Sigmoid colon (tissue), 7 donors: Measurements from ENCODE around the gene PRAC2. TPM values are rescaled to one million over a fixed set of nuclear protein-coding genes. Genes with fewer than 3 reads are reported as not detected.

Experiments
- DNase-seq: peaks from one replicate; pipeline ENCODE4 v3.0.0-alpha.2; 2019
- H3K27ac ChIP-seq, 4 donors: fragments of 200-600 bp; sonication (generic); one replicate each; pipeline ENCODE4 v1.5.1; 2016 to 2019; ENCODE audit warnings: mild to moderate bottlenecking in 1 of 4
- H3K27me3 ChIP-seq, 3 donors: fragments of 200-600 bp; sonication (generic); one replicate each; pipeline ENCODE4 v1.5.1; 2019; ENCODE audit warnings: mild to moderate bottlenecking in 1 of 3
- H3K36me3 ChIP-seq, 4 donors: fragments of 200-600 bp; sonication (generic); one replicate each; pipeline ENCODE4 v1.5.1; 2016 to 2019
- H3K4me1 ChIP-seq, 4 donors: fragments of 200-600 bp; sonication (generic); one replicate each; pipeline ENCODE4 v1.5.1; 2017 to 2019
- H3K4me3 ChIP-seq, 4 donors: fragments of 200-600 bp; sonication (generic); one replicate each; pipeline ENCODE4 v1.5.1; 2017 to 2019; ENCODE audit warnings: mild to moderate bottlenecking in 2 of 4, moderate library complexity in 1 of 4
- H3K9me3 ChIP-seq, 4 donors: fragments of 200-600 bp in 3 of 4; sonication (generic) in 3 of 4; one replicate each; pipeline versions ENCODE4 v1.5.1 to v1.6.1; 2013 to 2019
- EP300 ChIP-seq, 4 donors: sonication (generic); formaldehyde crosslinking; IDR thresholded peaks; one replicate each; pipeline ENCODE4 v1.6.1; 2017; ENCODE audit warnings: antibody characterized with exemption in 4 of 4
- POLR2A ChIP-seq, 2 donors: fragments of 450-650 bp; IDR thresholded peaks; one replicate each; pipeline ENCODE4 v1.6.1; 2016; ENCODE audit warnings: antibody characterized with exemption in 2 of 2, mild to moderate bottlenecking in 2 of 2, moderate library complexity in 2 of 2
- POLR2AphosphoS5 ChIP-seq, 4 donors: sonication (generic); formaldehyde crosslinking; IDR thresholded peaks; one replicate each; pipeline ENCODE4 v1.6.1; 2017; ENCODE audit warnings: antibody characterized with exemption in 4 of 4
- WGBS, 2 donors: extraction: QIAGEN DNeasy Blood & Tissue Kit; methylation state at CpG; one replicate each; pipeline ENCODE4 v1.1.7; 2013; 5-methylcytosine and 5-hydroxymethylcytosine counted together
- intact Hi-C: fragments of 100-400 bp; cut with DNase I; formaldehyde crosslinking; loops from one replicate; pipeline ENCODE4 v1.15.1; 2023
- polyA plus RNA-seq, 3 donors: library from polyadenylated mRNA; stranded (reverse); fragments of 200-250 nt; gene quantifications; one replicate each; pipeline ENCODE4 v1.2.3, GENCODE V29; 2013
- total RNA-seq, 4 donors: library from RNA; depleted of rRNA; stranded (reverse); fragments of >200 nt; gene quantifications; one replicate each; pipeline ENCODE4 v1.1.0, GENCODE V29; 2016
- TF ChIP-seq, protein P1 (sequence below), 4 experiments: fragments of 450-650 bp in 3 of 4; fragments of 200-600 bp in 1 of 4; IDR thresholded peaks; one replicate each; pipeline ENCODE4 v1.5.1; 2016 to 2019; ENCODE audit warnings: antibody characterized with exemption in 4 of 4, mild to moderate bottlenecking in 3 of 4, moderate library complexity in 2 of 4
- donor health status: healthy with polysubstance abuse.
- donor health status: Bipolar disorder and iron deficiency.
- donor health status: healthy.

PRAC2 gene
- 1 to 10 TPM in 1 of 4 donors, not detected in 3; 2.1 TPM for total RNA-seq
- 10 to 100 TPM in 2 of 3 donors, 1 to 10 TPM in 1; 7.2 to 20.3 (median 17.5) TPM for polyA plus RNA-seq

DNA sequence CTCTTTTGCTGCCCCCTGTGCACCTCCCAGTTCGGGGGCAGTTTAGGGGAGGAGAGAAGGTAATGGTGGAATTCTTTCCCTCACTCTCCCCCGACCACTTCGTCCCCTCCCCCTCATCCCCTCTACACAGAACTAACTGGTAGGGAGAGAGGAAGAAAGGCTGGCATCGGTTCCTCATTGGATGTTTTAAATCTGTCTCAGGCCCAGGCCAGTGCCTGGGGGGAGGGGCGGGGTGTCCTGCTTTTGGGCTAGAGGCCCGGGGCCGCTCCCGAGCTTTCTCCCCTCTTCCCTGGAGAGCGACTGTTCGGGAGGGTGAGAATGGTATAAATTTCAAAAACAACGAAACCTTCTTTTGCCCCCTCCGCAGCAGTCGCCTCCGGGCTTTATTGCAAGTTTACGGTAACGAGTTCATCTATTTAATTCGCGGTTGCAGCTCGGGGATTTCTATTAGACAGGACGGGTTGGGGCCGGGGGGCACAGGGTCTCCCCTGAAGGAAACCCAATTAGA, at the start of gene PRAC2:
Gene PRAC2 (plus strand): TSS at position 271 of the 508 bp plus-strand sequence. CDS start 1,226 bp downstream, outside the sequence.
- Histone ChIP-seq H3K27ac (peak within 1 kb of the TSS in 2 of 4 donors; percentile 15 to 17), H3K4me1 (peaks cover 0 to 49% (median 44%) of the 10 kb centered on the region in 4 donors), H3K4me3 (peak within 1 kb of the TSS in 2 of 4 donors; percentile 4 to 8), H3K27me3 (peaks cover 72 to 100% (median 100%) of the 10 kb centered on the region in 3 donors), H3K36me3 (no peaks in the 10 kb centered on the region), H3K9me3 (no peaks in the 10 kb centered on the region)
- intact Hi-C loops: no loop called here
- 4 to 16% methylated on average over 21 of the region's 21 CpGs for WGBS, 2 donors
- TF ChIP-seq POLR2A (IDR thresholded peaks at IDR 0.05) (no peak), POLR2AphosphoS5 (IDR thresholded peaks at IDR 0.05) (no peak), EP300 (IDR thresholded peaks at IDR 0.05) (no peak)
- TF ChIP-seq, protein P1, sequence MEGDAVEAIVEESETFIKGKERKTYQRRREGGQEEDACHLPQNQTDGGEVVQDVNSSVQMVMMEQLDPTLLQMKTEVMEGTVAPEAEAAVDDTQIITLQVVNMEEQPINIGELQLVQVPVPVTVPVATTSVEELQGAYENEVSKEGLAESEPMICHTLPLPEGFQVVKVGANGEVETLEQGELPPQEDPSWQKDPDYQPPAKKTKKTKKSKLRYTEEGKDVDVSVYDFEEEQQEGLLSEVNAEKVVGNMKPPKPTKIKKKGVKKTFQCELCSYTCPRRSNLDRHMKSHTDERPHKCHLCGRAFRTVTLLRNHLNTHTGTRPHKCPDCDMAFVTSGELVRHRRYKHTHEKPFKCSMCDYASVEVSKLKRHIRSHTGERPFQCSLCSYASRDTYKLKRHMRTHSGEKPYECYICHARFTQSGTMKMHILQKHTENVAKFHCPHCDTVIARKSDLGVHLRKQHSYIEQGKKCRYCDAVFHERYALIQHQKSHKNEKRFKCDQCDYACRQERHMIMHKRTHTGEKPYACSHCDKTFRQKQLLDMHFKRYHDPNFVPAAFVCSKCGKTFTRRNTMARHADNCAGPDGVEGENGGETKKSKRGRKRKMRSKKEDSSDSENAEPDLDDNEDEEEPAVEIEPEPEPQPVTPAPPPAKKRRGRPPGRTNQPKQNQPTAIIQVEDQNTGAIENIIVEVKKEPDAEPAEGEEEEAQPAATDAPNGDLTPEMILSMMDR (IDR thresholded peaks at IDR 0.05): no peak
- peak; percentile 54 for DNase-seq

DNA sequence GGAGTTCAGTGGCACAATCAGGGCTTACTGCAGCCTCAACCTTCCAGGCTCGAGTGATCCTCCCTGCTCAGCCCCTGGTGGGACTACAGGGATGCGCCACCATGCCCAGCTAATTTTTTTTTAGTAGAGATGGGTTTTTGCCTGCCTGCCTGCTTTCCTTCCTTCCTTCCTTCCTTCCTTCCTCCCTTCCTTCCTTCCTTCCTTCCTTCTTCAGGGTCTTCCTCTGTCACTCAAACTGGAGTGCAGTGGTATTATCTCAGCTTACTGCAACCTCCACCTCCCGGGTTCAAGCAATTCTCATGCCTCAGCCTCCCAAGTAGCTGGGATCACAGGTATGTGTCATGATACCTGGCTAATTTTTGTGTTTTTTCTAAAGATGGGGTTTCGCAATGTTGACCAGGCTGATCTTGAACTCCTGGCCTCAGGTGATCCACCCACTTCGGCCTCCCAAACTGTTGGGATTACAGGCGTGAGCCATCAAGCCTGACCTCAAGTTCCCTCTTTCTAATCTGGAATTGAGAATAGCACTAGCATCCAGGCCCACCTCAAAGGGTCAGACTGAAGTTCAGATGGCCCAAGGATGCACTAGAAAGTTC, 45.9 kb upstream of the PRAC2 start:
- no peak overlapping the region for H3K27ac ChIP-seq
- intact Hi-C loops: loop anchor here (10.0 kb wide), 1 partner anchor 358 kb away; no protein-coding TSS in a partner anchor
- 80 to 81% methylated on average over 6 of the region's 6 CpGs for WGBS, 2 donors
- TF ChIP-seq EP300 (IDR thresholded peaks at IDR 0.05): no peak
- TF ChIP-seq POLR2A (IDR thresholded peaks at IDR 0.05): no peak
- TF ChIP-seq, protein P1 (IDR thresholded peaks at IDR 0.05): no peak
- TF ChIP-seq POLR2AphosphoS5 (IDR thresholded peaks at IDR 0.05): no peak
- no peak for DNase-seq
- no peak overlapping the region for H3K4me3 ChIP-seq
- H3K4me1 ChIP-seq: peaks cover 0 to 10% (median 8%) of the 10 kb centered on the region in 4 donors
- peaks cover 3 to 33% (median 8%) of the 10 kb centered on the region in 3 donors for H3K27me3 ChIP-seq
- H3K36me3 ChIP-seq: no peaks in the 10 kb centered on the region
- no peaks in the 10 kb centered on the region for H3K9me3 ChIP-seq

DNA sequence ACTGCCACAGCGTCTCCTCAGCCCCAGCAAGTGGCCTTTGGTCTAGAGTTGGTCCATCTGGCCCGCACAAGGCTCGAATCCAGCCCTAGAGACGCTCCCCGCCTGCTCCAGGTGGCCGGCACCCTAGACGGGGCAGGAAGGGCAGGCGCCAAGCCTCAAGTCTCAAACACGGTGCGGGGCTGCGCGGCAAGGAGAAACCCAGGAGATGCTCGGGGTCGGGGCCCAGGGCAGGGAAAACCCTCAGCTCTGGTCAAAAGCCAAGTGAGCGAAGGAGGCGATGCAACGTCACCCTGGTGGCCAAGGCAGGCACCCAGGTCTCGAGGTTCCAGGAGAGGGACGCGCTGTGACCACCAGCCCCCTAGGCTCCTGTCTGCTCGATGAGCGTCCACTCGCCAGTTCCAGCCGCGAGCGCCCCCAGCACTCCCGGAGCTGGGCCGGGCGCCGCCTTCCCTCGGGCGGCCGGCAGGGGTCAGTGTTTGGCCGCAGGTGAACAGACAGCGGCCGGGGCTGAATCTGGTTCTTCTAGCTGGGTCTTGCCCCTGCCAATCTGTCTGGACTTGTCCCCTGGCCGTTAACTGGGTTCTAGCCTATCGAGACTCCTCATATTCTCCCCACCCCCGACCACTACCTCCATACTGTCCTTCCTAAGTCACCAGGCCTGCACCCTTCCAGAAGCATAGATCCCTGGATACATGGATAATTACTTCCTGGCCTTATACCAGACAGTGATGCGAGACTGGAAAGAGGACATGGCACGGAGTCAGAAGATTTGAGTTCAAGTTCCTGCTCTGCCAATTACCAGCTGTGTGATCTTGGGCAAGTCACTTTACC, 44.6 kb upstream of the PRAC2 start:
- intact Hi-C loops: loop anchor here (2.0 to 10.0 kb wide), 3 partner anchors 112 to 356 kb away; no protein-coding TSS in a partner anchor
- WGBS, 2 donors: 10 to 13% methylated on average over 41 of the region's 41 CpGs

DNA sequence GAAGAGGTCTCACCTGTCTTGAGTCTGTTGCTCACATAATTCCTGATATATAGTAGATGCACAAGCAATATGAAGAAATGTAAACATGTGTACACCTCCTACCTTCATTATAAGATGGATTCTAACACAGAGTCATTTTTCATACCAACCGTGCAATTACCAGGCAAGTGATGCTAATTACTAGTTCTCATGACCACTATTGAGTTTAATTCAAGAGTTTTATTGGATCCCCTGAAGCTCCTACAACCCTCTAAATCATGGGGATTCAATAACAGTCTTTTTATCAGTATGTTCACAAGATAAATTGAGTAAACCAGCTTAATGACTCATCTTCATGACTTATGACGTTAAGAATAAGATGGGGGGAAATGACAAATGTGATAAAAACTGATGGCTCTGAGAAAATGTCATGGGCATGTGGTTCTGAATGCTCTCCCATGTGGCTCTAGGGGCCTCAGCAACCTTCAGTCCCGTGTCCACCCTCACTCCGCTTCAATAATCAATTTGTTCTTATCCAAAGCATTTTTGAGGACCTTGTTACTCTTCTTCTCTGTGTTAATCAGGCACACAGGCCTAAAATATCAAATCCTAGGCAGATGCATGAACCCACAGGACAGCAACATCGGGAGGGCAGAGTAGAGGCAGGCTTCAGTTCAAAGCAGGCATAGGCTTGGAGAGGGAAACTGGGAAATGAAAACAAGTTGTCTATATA, 43.4 kb upstream of the PRAC2 start:
- no peak for TF ChIP-seq POLR2A (IDR thresholded peaks at IDR 0.05)
- TF ChIP-seq POLR2AphosphoS5 (IDR thresholded peaks at IDR 0.05): no peak
- no peak for TF ChIP-seq EP300 (IDR thresholded peaks at IDR 0.05)
- TF ChIP-seq, protein P1 (IDR thresholded peaks at IDR 0.05): no peak
- no peak overlapping the region for H3K27ac ChIP-seq
- DNase-seq: no peak
- no peak overlapping the region for H3K4me3 ChIP-seq
- H3K27me3 ChIP-seq: peaks cover 3 to 33% (median 8%) of the 10 kb centered on the region in 3 donors
- no peaks in the 10 kb centered on the region for H3K9me3 ChIP-seq
- intact Hi-C loops: loop anchor here (2.0 to 10.0 kb wide), 3 partner anchors 111 to 355 kb away; no protein-coding TSS in a partner anchor
- H3K36me3 ChIP-seq: no peaks in the 10 kb centered on the region
- H3K4me1 ChIP-seq: peaks cover 0 to 7% (median 6%) of the 10 kb centered on the region in 4 donors
- 84 to 86% methylated on average over 5 of the region's 5 CpGs for WGBS, 2 donors

More for the DNA sequence above, 44.6 kb upstream of the PRAC2 start:
- DNase-seq: peak; percentile 70
- peaks cover 0 to 7% (median 6%) of the 10 kb centered on the region in 4 donors for H3K4me1 ChIP-seq
- H3K27me3 ChIP-seq: peaks cover 3 to 33% (median 8%) of the 10 kb centered on the region in 3 donors
- H3K36me3 ChIP-seq: no peaks in the 10 kb centered on the region
- no peak overlapping the region for H3K27ac ChIP-seq
- H3K9me3 ChIP-seq: no peaks in the 10 kb centered on the region
- no peak for TF ChIP-seq EP300 (IDR thresholded peaks at IDR 0.05)
- TF ChIP-seq, protein P1 (IDR thresholded peaks at IDR 0.05): peak; percentile 47 to 92 (median 74)
- H3K4me3 ChIP-seq: no peak overlapping the region
